ENCODE data around the gene BSND.

BSND gene

DNA sequence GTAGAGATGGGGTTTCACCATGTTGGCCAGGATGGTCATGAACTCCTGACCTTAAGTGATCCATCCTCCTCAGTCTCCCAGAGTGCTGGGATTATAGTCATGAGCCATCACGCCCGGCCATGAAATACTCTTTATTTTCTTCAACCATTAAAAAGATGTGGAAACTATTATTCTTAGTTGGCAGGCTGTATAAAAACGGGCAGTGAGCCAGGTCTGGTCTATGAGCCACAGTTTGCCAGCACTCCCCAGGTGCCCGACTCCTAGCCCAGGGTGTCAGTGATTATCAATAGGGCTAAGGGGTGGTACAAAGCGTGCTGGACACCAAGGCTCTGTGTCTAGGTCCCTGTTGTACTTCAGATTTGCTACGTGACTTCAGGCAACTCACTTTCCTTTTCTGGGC lies 22.0 kb upstream of the BSND start:
- no peak for DNase-seq

DNA sequence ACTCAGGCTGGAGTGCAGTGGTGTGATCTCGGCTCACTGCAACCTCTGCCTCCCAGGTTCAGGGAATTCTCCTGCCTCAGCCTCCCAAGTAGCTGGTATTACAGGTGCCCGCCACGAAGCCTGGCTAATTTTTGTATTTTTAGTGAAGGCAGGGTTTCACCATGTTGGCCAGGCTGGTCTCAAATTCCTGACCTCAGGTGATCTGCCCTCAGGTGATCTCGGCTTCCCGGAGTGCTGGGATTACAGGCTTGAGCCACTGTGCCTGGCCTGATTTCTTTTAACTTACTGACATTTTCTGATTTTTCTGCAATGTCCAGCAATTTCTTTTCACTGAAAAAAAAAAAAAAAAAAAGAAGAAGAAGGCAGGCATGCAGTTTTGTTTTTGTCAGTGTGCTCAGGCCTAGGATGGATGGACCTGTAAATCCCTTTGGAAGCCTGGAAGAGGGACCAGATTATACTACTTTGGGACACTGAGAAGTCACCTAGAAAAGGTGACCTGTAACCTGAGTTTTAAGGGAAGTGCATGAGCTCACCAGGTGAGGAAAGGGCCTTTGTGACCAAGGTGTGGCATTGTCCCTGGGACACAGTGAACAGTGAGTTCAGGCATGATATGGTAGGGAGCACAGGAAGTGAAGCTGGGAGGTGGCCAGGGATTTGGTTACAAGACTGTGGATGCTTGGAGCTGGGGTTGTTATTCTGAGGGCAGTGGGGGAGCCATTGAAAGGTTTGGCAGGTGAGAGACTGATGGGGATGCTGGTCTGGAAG lies 21.0 kb upstream of the BSND start:
- DNase-seq = no peak

DNA sequence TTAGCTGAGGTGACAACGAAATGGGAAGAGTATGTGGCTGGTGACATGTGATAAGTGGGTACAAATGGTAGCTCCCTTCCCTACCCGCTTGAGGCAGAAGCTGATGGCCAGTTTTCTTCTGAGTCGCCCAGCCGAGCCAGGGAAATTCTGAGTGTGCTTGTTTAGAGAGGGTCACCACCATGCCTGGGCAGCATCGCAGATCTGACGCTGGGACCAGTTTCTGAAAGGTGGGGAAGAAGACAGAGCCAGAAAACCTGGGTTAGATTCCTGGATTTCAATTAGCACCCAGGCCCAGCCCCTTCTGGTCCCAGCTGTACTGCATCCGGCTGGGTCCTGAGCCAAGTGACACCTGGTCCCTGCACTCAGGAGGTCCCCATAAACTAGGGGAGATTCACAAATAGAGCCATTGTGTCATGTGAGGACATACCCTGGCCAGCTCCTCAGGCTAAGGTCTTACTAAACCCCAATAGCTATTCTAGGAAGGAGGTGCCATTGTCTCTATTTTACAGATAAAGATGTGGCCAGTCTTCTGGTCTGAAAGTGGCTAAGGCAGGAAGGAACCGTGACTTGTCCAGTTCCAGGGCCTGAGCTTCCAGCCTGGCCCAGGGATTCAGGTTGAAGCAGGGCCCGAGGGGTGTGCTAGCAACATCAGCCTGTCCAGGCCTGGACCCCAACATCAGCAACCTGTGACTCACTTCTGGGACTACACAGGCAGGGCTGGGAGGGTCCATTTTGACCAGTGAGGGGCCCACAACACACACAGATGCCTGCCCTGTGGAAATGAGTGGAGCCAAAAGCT lies 20.0 kb upstream of the BSND start:
- no peak for DNase-seq

DNA sequence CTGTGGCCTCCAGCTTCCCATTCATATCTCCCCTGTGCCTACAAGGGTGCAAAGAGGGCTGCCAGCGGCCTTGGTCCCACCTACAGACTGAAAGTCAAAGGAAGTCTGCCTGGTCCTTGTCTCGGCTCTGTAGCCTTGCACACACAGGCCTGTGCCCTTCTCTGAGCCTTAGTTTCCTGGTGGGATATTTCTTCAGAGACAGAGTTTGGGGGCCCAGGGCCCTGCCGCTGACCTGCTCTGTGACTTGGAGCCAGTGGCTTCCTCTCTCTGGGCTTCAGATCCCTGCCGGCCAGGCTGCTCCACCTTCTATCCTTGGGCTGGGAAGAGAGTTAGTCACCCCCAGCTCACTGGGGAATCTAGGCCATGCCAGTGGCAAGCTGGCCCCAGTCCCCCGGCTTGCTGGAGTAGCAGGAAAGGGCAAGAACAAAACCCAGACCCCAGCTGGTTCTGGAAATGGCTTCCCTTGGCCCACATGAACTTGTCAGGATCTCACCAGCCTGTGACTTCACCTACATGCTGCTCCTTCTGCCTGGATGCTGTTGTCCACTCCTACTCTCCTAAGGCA lies 19.3 kb upstream of the BSND start:
- DNase-seq = no peak

DNA sequence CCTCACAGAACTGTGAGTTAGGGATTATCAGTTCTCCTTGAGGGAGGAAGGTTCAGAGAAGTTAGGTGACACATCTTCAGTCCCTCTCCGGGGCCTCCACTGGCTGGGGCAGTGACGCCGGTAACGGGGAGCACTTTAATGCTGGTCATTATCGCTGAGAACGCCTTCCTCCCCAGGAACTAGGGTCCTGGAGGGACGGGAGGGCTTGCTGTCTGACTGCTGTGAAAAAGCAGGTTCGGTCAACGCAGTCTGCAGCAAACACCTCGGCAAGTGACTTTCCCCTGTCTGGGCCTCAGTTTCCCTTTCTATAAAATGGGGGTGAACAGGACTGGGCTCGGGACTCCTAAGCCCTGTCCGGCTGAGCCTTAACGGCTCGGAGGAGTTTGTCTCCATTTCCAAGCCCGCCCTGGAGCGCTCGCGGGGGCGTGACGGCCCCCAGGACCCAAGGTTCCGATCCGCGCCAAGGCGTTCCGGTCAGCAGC lies 18.6 kb upstream of the BSND start:
- DNase-seq = no peak

DNA sequence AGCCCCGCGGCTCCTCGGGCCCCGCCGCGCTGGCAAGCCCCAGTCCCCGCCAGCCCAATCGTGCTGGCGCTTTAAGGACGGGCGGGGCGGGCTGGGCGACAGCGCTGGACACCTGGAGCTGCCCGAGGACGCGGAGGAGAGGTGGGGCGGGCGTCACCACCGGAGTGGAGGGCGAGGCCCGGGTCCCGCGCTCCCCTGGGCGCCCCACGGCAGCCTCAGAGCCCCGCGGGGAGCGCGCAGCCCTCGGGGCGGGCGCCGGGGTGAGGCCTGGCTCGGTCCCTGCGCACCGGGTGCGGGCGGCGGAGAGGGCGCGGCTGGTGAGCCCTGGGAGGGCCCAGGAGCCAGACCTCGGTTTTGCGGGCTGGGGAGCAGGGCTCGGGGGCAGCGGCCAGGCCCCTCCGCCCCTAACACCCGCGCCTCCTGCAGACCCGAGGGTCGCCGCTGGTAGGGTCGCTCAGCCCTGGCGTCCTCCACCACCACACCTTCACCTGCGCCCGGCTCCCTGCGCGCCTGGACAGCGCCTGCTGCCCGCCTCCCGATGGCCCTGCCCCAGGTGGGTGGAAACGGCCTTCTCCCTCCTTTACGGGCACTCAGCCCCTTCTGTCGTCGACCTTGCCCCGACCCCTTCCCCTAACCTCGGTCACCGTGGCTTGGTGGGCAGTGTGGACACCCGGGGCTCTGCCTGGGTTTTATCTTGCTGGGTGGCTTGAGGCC lies 18.0 kb upstream of the BSND start, which contains the start of gene TMEM61:
TSS of gene TMEM61 (plus strand) at position 101 of the 714 bp plus-strand sequence. CDS start at position 539, 438 bp downstream.
- no peak for DNase-seq

DNA sequence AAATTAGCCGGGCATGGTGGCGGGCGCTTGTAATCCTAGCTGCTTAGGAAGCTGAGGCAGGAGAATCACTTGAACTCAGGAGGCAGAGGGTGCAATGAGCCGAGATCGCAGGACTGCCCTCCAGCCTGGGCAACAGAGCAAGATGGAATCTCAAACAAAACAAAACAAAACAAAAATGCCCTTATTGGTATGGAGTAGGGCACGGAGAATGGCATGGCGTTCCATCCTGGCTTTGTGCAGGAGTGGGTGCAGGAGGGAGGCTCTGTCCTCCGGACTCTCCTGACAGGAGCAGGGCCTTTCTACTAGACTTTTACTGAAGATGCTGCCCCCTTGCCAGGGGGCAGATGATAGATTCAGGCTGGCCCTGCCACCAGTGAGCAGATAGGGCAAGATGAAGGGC lies 17.3 kb upstream of the BSND start:
- DNase-seq = no peak

DNA sequence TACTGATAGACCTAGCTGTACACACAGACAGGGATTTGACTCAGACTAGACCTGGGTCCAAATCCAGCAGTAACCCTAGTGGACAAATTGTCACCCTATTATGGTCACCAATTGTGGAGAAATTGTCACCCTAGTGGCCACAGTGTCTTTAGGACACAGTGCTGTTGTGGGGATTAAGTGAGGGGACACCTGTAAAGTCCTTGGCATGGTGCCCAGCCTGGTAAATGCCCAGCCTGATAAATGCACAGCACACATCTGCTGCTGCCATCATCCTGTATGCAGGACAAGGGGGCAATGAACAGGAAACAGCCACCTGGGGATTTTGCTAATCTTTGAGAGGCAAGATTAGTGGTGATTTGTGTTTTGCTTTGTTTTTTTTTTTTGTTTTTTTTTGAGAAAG lies 16.0 kb upstream of the BSND start:
- no peak for DNase-seq

DNA sequence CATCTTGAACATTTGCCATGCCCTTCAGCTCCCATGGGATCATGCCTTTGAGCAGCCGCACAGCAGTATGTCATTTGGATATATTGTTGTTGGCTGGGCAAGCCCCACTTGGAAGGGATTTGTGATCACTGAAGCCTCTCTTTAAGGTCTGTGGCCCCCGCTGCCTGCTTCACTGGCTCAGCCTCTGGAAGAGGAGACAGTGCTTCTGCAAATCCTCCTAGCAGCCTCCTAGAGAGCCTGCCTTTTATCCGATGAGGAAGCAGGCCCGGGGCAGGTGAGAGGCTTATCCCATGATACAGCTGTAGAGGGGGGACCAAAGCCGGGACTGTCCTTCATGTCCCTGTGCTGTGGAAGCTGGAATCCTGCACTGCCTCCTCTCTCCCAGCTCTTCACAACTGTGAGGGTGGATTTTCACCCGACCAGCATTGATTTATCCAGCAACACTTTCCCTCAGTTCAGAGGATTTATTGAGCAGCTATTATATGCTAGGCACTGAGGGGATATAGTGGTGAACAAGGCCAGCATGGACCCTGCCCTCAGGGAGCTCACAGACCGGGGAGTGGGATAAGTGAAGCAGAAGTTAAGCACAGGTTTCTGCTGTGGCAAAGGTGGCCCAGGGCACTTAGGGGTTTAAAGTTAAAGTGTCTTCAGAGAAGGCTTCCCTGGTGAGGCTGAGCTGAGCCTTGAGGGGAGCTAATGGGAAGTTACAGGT lies 14.4 kb upstream of the BSND start:
- DNase-seq = no peak

DNA sequence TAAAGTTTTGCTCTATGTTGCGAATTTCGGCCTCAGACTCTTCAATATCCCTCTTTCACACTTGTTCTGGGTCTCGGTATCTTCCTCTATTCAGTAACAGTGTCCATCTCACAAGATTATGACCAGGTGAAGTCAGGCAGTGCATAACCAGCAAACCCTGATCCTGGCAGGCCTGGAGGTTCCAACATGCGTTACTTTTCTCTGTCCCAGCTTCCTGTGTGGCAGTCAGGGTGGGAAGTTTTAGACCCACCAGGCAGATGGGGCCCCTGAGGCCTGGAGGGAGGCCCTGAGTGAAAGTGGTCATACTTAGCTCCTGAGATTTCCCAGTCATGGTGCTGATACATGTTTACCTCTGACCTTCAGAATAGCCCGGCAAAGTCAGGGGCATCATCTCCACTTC lies 13.2 kb upstream of the BSND start:
- no peak for DNase-seq

DNA sequence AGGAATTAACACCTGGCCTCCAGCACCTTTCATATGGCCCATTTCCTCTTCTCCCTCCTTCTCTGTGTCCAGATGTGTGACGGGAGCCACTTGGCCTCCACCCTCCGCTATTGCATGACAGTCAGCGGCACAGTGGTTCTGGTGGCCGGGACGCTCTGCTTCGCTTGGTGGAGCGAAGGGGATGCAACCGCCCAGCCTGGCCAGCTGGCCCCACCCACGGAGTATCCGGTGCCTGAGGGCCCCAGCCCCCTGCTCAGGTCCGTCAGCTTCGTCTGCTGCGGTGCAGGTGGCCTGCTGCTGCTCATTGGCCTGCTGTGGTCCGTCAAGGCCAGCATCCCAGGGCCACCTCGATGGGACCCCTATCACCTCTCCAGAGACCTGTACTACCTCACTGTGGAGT lies 12.7 kb upstream of the BSND start:
- DNase-seq = no peak

DNA sequence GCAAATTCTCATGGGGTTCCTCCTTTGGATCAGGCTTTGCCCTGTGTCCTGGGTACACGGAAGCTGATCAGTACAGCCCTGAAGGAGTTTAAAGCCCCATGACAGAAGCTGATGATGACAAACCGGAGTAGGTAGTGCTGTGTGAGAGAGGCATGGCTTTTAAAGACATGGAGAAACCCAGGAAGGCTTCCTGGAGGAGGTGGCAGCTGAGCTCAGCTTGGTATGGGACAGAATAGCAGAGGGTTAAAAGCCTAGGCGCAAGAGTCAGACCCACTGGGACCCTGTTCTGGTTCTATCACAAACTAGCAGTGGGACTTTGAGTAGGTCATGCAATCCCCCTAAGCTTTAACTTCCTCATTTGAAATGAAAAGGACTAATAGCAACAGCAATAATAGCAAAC lies 12.2 kb upstream of the BSND start:
- DNase-seq = no peak

DNA sequence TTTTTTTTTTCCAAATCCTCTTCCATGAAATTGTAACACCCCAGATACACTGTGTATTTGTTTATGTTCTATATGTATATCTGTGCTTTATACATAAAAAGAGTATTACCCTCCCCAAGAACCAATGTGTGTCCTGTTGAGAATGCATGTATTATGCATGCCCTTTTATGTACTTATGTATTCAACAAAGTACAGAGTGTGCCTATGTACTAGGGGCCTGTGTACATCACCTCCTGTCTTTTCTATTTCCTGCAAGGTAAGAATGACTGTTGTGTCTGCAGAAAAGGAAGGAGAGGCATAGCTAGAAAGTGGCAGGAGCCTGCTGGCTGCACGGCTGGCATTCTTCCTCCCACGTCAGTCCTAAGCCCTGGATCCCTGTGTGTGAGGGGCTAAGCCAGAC lies 11.3 kb upstream of the BSND start:
- no peak for DNase-seq

DNA sequence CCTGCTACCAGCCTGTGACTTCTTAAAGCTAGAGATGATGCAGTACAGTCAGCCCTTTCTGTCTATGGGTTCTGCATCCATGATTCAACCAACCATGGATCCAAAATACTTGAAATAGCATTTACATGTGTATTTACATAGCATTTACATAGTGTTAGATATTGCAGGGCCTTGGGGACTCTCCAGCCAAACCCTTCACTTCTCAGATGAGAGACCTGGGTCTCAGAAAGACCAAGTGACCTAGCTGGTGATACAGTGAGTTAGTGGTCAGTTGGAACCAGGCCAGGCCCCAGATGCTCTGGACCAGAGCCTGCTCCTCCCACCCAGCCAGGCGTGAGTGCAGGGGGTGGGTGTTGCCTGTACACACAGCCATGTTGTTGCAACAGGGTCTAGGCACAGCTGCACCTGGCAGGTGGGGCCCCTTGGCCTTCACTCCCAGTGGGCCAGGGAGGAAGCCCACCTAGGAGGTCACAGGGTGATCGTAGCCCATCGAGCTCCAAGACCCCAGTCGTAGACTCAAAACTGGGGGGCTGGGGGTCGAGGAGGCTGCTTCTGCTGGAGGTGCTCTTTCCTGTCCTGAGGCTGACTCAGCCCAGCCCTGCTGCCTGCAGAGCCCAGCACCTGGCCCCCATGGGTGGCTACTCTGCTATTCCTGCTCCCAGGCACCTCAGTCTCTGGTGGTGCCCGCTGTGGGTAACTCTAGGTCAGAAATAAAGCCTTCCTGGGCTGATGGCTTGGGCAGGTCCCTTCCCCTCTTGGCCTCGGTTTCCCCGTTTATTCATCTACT lies 10.6 kb upstream of the BSND start:
- DNase-seq = peak; percentile 61

DNA sequence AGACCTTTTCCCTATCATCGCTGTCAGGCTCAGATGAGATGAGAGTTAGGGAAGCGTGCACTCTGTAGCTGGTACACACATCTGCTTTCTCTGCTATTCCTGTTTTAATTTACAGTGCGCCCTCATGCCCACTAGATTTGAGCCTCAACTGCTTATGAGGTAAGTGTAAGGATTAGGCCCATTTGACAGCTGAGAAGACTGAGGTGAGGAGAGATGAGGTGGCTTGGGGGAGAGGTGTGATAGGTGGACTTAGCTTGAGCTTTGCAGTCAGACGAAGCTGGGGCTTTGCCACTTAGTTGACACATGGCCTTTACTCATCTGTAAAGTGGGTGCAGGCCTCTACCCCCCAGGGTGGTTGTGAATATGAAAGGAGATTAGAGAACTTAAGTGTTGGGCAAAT lies 9.8 kb upstream of the BSND start:
- DNase-seq = no peak

DNA sequence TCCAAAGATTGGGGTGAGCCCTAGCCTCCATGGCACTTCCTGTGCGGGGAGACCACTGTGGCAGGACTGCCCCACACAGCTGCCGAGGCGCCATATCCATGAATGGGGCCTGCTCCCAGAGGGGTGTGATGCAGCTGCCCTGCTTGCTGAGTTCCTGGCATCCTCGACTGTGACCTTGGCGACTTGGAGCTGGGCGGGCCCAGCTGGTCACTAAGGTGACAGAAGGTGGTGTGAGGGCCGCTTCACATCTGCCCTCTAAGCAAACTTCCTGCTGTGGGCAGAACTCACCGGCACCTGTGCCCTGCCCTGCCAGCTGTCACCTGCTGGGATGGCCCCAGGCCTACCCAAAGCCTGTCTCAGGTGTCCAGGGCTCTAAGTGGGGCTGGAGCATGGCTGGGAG lies 9.3 kb upstream of the BSND start:
- no peak for DNase-seq

DNA sequence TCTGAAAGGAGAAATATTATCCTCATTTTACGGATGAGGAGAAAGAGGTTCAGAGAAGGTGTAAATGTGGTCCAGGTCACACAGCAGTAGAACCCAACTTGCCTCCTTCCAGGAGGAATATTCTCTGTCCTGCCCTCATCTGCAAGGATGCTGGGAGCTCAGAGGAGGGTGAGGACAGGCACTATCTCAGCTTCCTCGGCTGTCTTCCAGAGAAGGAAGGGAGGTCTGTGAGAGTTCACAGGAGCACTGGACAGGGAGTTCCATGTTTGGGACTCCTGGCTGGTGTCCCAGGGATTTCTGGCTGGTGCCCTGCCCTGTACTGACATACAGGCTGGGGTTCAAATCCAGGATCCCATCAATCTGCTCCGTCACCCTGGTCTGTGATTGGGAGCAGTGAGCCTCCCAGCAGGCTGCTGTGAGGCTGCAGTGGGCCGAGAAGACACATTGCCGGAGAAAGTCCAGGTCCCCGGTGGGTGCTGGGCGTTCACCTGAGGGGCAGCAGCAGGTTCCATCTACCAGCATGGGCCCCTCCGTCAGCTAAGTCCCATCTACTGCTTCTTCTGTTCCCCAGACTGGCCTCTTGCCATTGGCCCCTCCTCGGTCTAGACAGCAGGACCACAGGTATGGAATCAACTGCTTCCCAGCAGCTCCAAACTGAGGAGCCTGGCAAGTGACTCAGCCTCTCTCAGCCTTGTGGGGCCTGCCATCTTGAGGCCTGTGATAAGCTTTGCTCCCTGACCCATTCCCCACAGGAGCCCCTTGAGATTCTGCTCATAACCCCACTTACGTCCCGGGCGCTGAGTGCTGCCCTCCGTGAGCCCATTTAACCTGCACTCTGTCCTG lies 8.5 kb upstream of the BSND start:
- no peak for DNase-seq

DNA sequence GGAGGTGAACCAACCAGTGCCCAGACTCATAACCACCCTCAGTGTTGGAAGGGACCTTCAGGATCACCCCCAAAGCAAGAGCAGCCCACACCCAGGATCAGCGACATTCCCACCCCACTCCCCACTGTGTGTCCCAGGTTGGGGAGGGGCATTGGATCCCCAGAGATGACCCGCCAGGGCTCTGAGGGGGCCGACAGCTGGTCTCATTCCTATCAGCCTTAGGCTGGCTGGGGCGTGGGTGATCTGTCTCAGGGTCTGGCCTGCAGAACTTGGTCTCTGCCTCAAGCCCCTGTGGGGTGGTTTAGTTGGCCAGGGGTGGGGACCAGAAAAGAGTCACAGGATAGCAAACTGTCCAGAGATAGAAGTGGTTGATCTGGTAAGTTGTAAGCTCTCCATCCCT lies 7.8 kb upstream of the BSND start:
- DNase-seq = no peak

DNA sequence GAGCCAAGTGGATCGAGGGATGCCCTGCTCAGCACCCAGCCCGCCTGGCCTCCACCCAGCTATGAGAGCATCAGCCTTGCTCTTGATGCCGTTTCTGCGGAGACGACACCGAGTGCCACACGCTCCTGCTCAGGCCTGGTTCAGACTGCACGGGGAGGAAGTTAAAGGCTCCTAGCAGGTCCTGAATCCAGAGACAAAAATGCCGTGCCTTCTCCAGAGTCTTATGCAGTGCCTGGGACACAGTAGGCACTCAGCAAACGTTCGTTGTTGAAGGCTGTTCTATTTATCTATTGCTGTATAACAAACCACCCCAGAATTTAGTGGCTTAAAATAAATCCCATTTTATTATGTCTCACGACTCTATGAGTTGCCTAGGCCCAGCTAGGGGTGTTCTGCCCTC lies 6.8 kb upstream of the BSND start:
- DNase-seq = no peak

DNA sequence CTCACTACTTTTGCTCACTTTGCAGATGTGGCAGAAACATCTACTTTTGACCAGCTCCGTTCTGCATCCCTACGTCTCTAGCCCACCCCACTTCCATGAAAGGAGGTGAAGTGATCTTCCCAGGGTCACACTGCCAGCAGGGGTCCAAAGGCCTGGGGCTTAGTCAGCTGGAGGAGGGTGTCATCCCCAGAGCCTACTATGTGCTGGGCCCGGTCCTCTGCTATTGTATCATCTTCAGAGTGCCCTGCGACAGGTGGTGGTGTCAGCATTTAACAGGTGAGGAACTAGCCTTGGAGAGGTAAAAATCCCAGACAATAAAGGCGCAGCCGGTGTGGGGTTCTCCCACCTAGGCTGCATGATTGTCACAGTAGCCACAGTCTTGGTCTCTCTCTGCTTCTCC lies 5.6 kb upstream of the BSND start:
- no peak for DNase-seq
